HG03575 (cell line): ENCODE measurements around the gene RPL27.
"Not testable (repeated sequence)": the region's sequence is repeated elsewhere in the genome, so short reads cannot be mapped to it uniquely, and the experiment has no call there.

Source experiments
- ATAC-seq: cut with Tn5 transposase; IDR thresholded peaks from one replicate; pipeline ENCODE4 v1.9.1; 2021; ENCODE audit not compliant: unreplicated experiment, insufficient number of reproducible peaks, low FRiP score; ENCODE audit errors: extremely low read depth

The RPL27 gene

DNA sequence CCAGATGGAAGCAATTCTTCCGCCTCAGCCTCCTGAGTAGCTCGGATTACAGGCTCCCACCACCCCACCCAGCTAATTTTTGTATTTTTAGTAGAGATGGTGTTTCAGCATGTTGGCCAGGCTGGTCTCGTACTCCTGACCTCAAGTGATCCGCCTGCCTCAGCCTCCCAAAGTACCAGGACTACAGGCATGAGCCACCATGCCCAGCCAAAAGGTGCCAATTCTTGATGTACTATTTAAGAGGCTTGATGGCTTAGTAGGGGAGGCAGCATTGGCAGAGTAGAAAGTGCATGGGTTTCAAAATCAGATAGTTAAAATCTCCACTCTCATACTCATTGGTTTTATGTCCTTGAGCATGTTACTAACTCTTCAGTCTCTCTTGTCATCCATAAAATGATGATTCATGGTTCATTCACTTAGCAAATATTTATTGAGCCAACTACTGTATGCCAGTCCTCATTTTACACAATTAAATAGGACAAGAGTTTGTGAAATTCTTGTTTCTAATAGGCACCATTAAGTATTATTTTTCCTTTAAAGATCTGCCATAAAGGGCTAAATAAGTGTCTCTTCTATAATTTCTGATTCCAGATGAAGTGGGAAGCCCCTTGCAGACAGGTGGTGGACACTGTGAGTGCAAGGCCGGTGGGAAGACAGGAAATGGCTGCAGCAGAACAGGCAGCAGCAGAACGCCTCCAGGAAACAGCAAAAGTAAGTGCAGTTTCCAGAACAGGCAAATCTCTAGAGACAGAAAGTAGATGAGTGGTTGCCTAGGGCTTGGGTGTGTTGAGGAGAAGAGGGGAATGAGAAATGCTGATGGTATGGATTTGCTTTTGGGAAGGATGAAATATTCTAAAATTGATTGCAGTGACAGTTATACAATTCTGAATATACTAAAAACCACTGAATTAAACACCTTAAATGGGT is 8.2 kb upstream of the RPL27 start:
- no peak for ATAC-seq

DNA sequence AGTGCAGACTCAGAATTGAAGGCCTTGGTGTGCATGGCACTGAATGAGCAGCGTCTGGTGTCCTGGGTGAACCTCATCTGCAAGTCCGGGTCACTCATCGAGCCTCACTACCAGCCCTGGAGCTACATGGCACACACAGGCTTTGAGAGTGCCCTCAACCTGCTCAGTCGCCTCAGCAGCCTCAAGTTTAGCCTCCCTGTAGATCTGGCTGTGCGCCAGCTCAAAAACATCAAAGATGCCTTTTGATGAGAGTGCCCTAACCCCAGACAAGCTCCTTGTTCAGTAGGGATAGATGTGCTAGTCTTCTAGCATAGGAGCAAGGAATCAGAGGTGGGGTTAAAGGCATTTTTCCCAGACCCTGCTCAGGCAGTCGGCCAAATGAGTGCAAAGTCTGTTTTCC is 6.7 kb upstream of the RPL27 start:
- ATAC-seq: no peak

DNA sequence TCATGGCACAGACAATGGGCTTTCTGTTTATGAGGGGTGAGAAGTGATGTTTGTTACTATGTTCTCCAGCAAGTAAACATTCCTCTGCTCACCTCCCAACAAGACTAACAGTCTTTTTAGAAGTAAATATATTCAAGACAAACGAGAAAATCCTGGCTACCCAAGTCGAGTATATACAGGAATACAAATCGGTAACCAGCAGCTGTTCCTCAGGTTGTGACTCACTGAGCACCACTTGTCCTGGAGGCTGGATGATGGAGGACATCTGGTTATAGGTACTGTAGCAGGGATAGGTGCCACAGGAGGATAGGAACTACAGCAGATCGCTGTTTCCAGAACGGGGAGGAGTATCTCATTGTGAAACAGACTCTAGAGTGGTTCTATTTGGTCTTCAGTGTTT is 5.3 kb upstream of the RPL27 start:
- no peak for ATAC-seq

DNA sequence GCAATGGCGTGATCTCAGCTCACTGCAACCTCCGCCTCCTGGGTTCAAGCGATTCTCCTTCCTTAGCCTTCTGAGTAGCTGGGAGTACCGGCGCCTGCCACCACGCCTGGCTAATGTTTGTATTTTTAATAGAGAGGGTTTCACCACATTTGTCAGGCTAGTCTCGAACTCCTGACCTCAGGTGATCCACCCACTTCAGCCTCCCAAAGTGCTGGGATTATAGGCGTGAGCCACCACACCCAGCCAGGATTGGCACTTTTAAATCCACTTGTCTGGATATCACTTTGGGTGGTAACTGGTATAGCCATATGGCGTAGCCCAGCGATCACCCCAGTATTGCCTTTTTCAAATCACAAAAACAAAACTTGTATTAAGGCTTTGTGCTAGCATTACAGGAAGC is 4.3 kb upstream of the RPL27 start:
- not testable (repeated sequence) for ATAC-seq

DNA sequence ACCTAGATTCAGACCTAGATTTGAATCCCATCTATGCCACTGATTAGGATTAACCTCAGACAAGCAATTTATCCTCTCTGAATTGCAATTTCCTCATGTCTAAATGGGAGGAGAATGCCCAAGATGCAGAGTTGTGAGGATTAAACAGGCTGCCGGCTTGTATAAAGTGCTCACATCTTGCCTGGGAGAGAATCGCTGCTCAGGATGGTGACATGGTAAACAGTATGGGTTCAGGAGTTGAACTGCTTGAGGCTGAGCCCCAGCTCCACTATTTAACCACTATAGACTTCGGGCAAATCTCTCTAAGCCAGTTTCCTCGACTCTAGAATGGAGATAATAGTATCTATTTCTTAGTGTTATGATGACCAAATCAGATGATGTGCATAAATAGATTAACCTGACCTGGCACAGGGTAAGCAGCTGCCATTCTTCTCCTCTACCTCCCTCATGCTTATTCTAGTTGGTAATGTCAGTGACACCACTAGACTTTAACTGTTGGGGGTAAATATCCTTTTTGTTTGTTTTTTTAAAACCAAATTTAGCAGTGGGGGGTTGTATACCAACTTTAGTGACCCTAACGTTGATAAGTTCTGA is 732 bp upstream of the RPL27 start:
- ATAC-seq: no peak

DNA sequence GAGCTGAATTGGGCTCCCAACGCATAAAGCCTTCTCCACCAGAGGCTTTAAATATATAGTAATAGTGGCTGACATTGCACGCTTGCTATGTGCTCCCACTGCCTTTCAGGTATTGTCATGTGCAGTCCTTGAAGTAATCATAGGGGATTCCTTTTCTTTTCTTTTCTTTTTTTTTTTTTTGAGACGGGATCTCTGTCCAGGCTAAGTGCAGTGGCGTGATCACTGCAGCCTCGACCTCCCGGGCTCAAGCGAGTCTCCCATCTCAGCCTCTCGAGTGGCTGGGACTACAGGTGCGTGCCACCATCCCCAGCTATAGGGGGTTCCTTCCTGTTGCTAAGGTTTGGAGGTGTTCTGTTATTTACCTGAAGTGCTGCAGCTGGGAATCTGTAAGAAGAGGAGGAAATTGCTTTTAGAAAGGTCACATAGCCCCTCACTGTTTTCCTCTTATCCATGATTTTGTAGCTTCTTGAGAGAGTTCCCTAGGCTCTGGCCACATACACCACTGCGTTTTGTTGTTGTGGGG is 845 bp downstream of the RPL27 start:
- ATAC-seq: no peak

DNA sequence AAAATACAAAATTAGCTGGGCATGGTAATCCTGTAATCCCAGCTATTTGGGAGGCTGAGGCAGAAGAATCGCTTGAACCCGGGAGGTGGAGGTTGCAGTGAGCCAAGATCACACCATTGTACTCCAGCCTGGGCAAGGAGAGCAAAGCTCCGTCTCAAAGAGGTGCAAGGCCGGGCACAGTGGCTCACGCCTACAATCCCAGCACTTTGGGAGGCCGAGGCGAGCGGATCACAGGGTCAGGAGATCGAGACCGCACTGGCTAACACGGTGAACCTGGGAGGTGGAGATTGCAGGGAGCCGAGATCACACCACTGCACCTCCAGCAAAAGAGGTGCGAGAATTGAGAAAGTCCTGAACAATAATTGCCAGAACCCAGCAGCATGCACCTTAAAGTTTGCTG is 2.7 kb downstream of the RPL27 start:
- ATAC-seq: not testable (repeated sequence)

DNA sequence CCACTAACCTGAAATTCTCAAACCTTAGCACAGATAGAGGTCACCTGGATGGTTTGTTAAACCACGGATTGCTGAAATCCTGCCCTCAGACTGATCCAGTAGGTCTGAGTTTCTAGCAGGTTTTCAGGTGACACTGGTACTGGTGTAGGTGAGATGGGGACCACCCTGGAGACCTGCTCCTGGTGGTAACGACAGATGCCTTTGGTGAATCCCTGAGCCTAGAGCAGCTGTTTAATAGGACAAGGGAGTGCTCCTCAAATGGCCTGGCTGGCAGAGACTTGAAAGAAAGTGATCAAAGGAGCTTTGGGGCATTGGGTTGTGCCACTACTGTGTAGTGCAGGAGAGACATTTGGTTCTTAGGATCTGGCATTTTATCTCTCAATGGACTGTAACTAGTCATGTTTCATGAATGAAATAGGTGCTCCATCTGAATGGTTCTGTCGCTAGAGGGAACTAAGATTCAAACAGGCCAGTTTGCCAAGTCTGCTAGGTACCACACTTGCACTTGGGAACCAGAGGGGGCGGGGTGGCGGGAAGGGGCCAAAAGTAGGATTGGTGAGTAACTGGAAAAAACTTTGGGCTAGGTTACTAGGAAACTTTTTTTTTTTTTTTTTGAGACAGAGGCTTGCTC is 5.4 kb downstream of the RPL27 start:
- no peak for ATAC-seq

DNA sequence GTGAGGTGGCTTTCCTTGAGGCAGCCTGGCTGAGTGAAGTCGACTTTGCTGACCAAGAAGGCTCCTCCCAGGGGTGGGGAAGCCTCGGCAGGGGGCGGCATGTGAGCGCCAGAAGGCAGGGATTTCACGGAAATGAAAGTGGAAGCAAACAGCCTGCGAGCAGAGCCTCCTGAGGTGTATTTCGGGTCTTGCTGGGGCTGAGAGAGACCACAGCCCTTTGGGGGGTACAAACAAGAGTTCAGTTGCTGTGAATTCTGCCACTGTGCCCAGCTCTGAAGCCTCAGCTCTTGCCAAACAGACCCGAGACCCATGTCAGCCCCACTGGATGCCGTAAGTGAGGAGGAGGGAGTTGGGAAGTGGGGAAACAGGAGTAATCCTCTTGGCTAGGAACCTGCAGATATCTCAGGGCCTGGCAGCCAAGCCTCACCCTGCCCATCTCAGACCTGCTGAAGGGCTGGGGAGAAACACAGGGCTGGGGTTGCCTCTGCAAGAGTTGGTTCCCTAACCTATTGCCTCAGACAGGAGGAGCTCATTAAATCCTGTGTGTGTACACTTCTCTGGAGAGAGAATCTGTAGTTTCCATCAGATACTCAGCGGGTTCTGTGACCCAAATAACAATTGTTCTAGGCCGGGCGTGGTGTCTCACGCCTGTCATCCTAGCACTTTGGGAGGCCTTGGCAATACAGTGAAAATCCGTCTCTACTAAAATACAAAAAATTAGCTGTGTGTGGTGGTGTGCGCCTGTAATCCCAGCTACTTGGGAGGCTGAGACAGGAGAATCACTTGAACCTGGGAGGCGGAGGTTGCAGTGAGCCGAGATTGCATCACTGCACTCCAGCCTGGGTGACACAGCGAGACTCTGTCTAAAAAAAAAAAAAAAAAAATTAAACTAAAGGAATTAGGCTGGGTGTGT is 8.7 kb downstream of the RPL27 start, which contains the start of gene IFI35:
Gene IFI35, plus strand, starts transcription at position 146 of the 913 bp plus-strand sequence. Its CDS starts 164 bp downstream, at position 310.
- no peak for ATAC-seq

DNA sequence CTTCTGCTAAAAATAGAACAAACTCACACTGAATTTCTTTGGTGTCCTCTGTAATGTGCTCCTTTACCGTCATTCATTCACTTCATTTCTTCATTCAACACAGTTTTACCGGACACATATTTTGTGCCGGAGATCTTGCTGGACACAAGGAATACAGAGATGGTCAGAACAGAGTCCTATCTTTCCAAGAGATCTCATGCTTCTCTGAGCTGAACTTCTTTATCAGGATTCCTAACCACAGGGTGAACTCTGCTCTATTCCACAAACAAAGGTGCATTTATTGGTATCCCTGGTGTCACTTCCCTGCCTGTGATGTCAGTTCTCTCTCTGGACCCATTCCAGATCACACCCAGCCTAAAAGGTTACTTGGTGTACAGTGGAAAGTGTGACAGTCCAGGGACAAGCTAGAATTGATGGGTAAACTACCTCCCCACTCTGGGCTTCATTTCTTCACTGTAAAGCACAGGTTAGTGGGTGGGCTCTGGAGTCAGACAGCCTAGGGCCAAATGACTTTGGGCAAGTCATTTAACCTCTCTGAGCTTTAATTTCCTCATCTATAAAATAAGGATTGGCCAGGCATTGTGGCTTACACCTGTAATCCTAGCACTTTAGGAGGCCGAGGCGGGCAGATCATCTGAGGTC is 12.6 kb downstream of the RPL27 start:
- no peak for ATAC-seq

DNA sequence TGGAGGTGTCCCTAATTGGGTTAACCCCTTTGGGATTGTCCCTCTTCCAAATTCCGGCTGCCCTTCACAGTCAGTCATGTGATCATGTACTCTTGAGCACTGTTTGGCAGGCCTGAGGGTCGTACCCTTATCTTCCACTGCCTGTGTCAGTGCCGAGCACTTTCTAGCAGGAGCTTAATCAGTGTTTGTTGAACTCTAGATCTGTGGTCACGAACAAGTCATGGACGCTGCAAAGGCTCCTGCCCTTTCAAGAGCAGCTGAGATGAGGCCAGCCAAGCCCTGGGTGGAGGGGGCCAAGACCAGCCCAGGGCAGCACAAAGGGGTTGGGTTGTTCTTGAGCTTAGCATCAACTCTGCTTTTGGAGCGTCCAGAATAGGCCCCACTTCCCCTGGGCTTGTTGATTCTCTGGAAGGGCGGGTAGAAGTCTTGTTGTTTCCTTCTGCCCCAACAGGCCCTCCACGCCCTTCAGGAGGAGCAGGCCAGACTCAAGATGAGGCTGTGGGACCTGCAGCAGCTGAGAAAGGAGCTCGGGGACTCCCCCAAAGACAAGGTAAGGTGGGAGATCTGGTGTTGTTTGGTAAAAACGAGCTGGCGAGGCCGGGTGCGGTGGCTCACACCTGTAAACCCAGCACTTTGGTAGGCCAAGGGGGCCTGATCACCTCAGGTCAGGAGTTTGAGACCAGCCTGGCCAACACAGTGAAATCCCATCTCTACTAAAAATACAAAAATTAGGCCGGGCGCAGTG is 13.7 kb downstream of the RPL27 start:
- no peak for ATAC-seq

DNA sequence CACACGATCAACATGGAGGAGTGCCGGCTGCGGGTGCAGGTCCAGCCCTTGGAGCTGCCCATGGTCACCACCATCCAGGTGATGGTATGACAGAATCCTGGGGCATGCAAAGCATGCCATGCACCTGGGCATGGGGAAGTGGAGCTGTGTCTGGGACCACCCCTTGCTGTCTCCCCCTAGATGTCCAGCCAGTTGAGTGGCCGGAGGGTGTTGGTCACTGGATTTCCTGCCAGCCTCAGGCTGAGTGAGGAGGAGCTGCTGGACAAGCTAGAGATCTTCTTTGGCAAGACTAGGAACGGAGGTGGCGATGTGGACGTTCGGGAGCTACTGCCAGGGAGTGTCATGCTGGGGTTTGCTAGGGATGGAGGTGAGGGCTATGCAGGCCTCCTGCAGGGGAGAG is 15.1 kb downstream of the RPL27 start:
- no peak for ATAC-seq

DNA sequence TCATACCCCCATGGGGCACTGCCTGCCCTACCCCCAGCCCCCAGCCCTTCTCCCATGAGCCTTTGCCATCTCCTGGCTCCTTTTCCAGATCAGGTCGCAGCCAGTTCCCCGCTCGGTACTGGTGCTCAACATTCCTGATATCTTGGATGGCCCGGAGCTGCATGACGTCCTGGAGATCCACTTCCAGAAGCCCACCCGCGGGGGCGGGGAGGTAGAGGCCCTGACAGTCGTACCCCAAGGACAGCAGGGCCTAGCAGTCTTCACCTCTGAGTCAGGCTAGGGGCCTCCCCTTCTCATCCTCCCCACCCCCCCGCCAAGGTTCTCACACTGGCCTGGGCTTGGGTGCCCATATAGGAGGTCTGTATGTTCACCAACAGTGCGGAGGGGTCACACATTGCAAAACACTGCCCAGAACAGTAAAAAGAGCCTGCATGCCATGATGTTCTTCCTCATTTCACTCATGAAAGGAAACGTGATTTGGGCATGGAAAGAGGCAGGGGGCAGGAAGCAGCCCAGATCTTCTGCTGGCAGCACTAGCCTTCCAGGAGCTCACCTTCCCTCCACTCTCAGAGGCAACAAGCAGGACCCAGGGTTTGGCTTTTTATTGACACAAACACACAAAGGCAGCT is 15.9 kb downstream of the RPL27 start:
- ATAC-seq: no peak

DNA sequence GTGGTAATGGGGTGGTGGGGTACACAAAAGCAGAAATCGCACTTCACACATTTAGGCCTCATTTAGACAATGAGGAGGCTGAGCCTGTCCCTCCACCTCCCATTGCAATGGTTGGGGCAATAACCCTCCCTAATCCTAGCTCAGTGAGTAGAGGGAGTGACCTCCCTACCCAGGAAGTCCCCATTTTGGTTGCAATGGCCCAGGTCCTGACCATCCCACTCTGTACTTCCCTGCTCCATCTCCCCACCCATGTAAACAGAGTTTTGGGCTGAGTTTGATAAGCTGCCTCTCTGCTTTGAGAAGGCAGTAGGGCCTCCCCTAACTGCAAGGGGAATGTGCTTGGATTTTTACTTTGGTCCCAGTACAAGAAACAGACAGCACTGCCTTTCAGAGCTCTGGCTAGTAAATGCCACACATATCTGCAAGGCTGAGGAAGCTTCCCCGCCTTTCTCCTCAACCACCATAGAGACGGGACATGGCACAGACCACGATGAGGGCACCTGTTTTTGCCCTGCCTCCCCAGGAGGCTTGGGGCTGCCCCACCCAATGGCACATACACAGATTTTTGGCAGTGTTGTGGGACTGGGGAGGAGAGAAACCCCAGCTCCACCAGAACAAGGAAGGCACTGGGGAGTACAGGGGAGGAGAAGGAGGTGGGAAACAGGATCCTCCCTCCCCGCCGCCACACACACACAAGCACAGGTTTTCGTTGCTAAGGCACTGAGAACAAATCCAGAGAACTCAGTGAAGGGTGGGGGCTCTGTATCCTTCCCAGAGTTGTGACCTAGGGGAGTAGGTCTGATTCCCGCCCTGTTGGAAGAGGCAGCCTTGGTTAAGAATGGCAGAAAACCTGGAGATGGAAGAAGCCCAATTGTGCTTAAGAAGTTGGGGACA is 16.7 kb downstream of the RPL27 start:
- ATAC-seq: no peak

DNA sequence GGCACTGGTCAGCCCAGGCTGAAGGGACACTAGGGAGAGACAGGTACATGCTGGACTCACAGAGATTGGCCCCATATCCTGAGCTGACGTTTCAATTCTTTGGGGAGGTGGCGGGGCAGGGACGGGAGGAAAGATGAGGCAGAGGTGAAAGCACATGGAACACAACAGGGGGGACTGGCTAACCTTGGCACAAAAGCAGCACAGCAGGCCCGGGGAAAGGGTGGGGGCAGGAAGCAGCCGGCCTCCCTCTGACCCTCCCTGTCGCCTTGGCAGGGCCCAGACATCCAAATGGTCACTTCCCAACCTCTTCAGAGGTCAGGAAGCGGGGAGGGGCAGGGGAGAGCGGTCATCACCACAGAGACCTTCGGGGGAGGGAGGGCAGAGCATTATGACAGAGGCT is 17.4 kb downstream of the RPL27 start:
- no peak for ATAC-seq

DNA sequence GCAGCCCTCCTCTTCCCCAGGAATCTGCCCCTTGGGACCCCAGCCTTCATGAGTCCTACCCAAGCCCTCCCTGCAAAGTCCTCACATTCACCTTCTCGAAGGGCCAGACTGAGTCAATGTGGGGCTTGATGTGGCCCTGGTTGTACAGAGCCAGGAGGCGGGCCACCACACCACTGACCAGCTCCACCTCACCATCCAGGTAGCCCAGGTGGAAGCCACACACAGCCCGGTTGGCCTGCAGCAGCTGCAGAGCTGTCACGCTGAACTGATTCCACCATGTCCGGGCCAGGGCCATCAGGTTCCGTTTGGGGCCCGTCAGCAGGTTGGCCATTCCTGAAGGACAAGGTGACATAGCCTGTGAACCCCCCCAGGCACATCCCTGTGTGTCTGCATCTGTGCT is 18.0 kb downstream of the RPL27 start:
- ATAC-seq: no peak
